ENCODE measurements around the gene CACNA1C. TPM values are rescaled to one million over a fixed set of nuclear protein-coding genes. Genes with fewer than 3 reads are reported as not detected.

CACNA1C gene
- total RNA-seq, 1 donor from 2014 or later, result 11.7 TPM

DNA sequence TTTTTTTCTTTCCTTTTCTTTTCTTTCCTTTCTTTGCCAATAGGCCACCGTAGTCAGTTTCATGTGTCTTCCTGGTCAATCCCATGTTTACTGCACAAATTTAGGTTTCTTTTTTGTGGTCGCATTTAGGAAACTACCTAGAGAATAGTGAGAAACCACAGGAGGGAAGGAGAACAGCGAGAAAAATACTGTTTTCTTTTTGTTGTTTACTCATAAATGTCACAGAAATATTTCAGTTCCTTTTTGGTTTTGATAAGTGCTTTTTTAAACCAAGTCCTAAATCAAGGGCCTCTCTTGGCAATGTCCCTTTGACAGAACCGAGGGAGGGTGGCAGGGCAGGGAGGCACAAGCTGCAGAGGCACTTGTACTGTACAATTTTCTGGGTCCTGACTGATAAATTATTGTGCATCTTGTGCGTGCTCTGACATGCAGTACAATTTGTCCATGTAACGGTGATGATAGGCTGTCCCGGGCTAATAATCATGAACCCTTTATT, 326.1 kb downstream of the CACNA1C start:
- H3K9me3 Mint-ChIP-seq (ENCODE audit: low read depth), result no peaks in the 10 kb centered on the region
- no peak overlapping the region for H3K4me3 Mint-ChIP-seq (ENCODE audit: low read depth)
- no peaks in the 10 kb centered on the region for H3K36me3 Mint-ChIP-seq (ENCODE audit: insufficient read depth)
- no peak for DNase-seq (ENCODE audit: low spot score, unreplicated experiment)
- peaks cover 16% of the 10 kb centered on the region for H3K27me3 Mint-ChIP-seq
- H3K27ac Mint-ChIP-seq, result no peak overlapping the region
- no peaks in the 10 kb centered on the region for H3K4me1 Mint-ChIP-seq (ENCODE audit: low read depth)
- TF ChIP-seq CTCF (IDR thresholded peaks at IDR 0.05; ENCODE audit: unreplicated experiment), result no peak

GRCh38 chr12:2380946-2381345, 328.2 kb downstream of the CACNA1C start:
- no peak overlapping the region for H3K27ac Mint-ChIP-seq
- H3K9me3 Mint-ChIP-seq (ENCODE audit: low read depth), result no peaks in the 10 kb centered on the region
- no peaks in the 10 kb centered on the region for H3K4me1 Mint-ChIP-seq (ENCODE audit: low read depth)
- DNase-seq (ENCODE audit: low spot score, unreplicated experiment), result no peak
- peaks cover 18% of the 10 kb centered on the region for H3K27me3 Mint-ChIP-seq
- no peaks in the 10 kb centered on the region for H3K36me3 Mint-ChIP-seq (ENCODE audit: insufficient read depth)
- no peak for TF ChIP-seq CTCF (IDR thresholded peaks at IDR 0.05; ENCODE audit: unreplicated experiment)
- H3K4me3 Mint-ChIP-seq (ENCODE audit: low read depth), result no peak overlapping the region

DNA sequence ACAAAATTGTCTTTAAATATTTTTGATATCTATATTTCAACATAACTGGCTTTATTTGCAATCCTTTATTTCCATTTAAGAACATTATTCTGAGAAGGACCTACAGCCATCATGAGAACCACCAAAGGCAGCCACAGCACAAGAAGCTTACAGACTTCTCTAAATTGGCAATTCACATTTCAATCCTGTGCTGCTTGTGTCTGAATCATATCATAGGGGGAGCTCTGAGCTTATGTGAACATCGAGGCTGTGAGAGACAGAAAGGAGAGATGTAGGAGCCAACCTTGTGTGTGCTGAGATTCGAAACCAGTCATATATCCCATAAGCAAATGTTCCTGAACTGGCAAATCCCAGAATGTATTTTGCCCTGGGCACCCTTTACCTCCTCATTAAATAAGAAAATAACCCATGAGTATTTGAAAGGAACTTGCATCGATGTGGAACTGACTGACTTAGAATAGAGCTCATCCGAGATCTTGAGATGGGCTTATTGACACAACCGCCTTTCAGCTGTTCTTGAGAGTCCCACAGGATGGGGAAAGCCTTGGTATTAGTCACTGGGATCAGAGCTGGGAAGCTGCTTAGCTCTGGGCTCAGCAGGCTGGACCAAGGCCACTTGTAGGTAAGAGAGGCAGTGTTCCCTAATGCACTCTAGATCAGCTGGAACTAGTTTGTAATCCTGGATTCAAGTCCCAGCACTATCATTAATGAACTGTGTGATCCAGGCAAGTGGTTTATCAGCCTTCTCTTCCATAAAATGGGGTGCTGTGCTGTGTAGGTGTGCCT, 329.8 kb downstream of the CACNA1C start:
- Mint-ChIP-seq H3K4me3 (ENCODE audit: low read depth) (no peak overlapping the region), H3K27ac (no peak overlapping the region), H3K36me3 (ENCODE audit: insufficient read depth) (no peaks in the 10 kb centered on the region), H3K4me1 (ENCODE audit: low read depth) (no peaks in the 10 kb centered on the region), H3K9me3 (ENCODE audit: low read depth) (no peaks in the 10 kb centered on the region), H3K27me3 (peaks cover 14% of the 10 kb centered on the region)
- no peak for DNase-seq (ENCODE audit: low spot score, unreplicated experiment)
- no peak for TF ChIP-seq CTCF (IDR thresholded peaks at IDR 0.05; ENCODE audit: unreplicated experiment)

DNA sequence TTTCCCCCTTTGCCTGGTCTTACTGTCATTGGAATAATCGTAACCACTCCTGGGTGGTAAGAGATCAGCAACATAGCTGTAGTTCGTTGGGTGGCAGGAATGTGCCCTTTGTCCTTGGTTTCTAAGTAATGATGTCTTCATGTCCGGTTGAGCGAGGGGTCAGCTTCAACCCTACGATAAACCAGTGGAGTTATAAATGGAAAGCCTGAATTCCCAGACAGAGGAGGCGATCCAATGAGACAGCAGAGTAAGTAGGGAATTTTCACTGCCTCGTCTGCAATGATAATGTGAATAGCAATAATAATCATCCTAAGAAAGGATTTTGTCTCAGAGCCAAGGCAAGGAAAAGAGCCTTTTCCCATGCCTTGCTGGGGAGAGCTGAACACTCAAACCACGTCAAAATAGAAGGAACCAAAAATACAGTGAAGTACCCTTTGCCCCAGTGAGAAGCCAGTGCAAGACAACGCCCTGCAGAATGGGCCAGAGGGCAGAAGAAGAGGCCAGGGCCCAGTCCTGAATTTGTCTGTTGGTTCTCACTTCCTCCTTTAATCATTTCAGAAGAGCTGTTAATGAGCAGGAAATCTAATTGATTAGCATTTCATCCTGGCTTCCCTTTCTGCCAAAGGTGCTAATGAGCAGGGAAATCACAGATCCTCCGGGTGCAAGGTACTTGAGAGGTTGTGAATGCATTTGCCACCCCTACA, 330.7 kb downstream of the CACNA1C start:
- no peak overlapping the region for H3K4me3 Mint-ChIP-seq (ENCODE audit: low read depth)
- DNase-seq (ENCODE audit: low spot score, unreplicated experiment), result no peak

More for the DNA sequence above, 330.7 kb downstream of the CACNA1C start:
- Mint-ChIP-seq H3K36me3 (ENCODE audit: insufficient read depth) (no peaks in the 10 kb centered on the region), H3K9me3 (ENCODE audit: low read depth) (no peaks in the 10 kb centered on the region), H3K27me3 (peaks cover 14% of the 10 kb centered on the region), H3K27ac (no peak overlapping the region), H3K4me1 (ENCODE audit: low read depth) (no peaks in the 10 kb centered on the region)
- TF ChIP-seq CTCF (IDR thresholded peaks at IDR 0.05; ENCODE audit: unreplicated experiment), result no peak

All from progenitor cell of endocrine pancreas (in vitro differentiated cells).